Uterus (tissue), 4 donors: Measurements from ENCODE around the gene ANGPTL4. TPM values are rescaled to one million over a fixed set of nuclear protein-coding genes. Genes with fewer than 3 reads are reported as not detected.

Source experiments
- DNase-seq, 2 donors: peaks; one replicate each; pipeline ENCODE4 v3.0.0-alpha.2; 2019 to 2020
- H3K27ac ChIP-seq, 2 donors: fragments of 200-600 bp; sonication (generic); 1 replicate in 1 of 2; 2 replicates in 1 of 2; pipeline ENCODE4 v1.5.1; 2016 to 2018
- H3K27me3 ChIP-seq, 2 donors: fragments of 200-600 bp; sonication (generic); one replicate each; pipeline ENCODE4 v1.5.1; 2018 to 2019; ENCODE audit warnings: control low read depth in 1 of 2
- H3K36me3 ChIP-seq, 2 donors: fragments of 200-600 bp; sonication (generic); one replicate each; pipeline ENCODE4 v1.5.1; 2019; ENCODE audit warnings: control low read depth in 1 of 2
- H3K4me1 ChIP-seq, 2 donors: fragments of 200-600 bp; sonication (generic); one replicate each; pipeline ENCODE4 v1.5.1; 2018 to 2019; ENCODE audit warnings: control low read depth in 1 of 2
- H3K4me3 ChIP-seq, 2 donors: fragments of 200-600 bp; sonication (generic); 1 replicate in 1 of 2; 2 replicates in 1 of 2; pipeline ENCODE4 v1.5.1; 2018 to 2019; ENCODE audit warnings: mild to moderate bottlenecking in 1 of 2
- H3K9me3 ChIP-seq, 2 donors: fragments of 200-600 bp; sonication (generic); one replicate each; pipeline ENCODE4 v1.5.1; 2019; ENCODE audit warnings: control low read depth in 1 of 2
- CTCF ChIP-seq, 4 experiments: fragments of 200-600 bp in 2 of 4; fragments of 450-650 bp in 2 of 4; sonication (generic) in 2 of 4; IDR thresholded peaks; one replicate each; pipeline ENCODE4 v1.5.1; 2016 to 2019; ENCODE audit warnings: antibody characterized with exemption in 4 of 4, mild to moderate bottlenecking in 2 of 4, moderate library complexity in 1 of 4
- POLR2A ChIP-seq, 2 donors: fragments of 450-650 bp; IDR thresholded peaks; one replicate each; pipeline ENCODE4 v1.6.1; 2016; ENCODE audit warnings: antibody characterized with exemption in 2 of 2, mild to moderate bottlenecking in 1 of 2, moderate library complexity in 1 of 2
- intact Hi-C: fragments of 100-400 bp; cut with DNase I; formaldehyde crosslinking; loops from one replicate; pipeline ENCODE4 v1.15.1; 2023; ENCODE audit warnings: low total_unique reads
- total RNA-seq, 4 donors: library from RNA; depleted of rRNA in 3 of 4; stranded (reverse); fragments of >200 nt in 3 of 4; gene quantifications; one replicate each; pipeline versions ENCODE4 v1.1.0 to v1.2.4, GENCODE V29; 2014 to 2023
- donor health status: DM: yes; HTN: yes; CAD: no.

ANGPTL4 gene
- total RNA-seq, 4 donors from 2014 or later: 0.76 to 21.2 (median 13.5) TPM

- TF ChIP-seq CTCF (IDR thresholded peaks at IDR 0.05) (no peak), POLR2A (IDR thresholded peaks at IDR 0.05) (no peak)
- intact Hi-C loops: no loop called here
- H3K27me3 ChIP-seq: no peaks in the 10 kb centered on the region
- no peak for DNase-seq
- H3K27ac ChIP-seq: peak overlapping the region in 1 of 2 donors; percentile 72
- no peaks in the 10 kb centered on the region for H3K36me3 ChIP-seq
- H3K9me3 ChIP-seq: no peaks in the 10 kb centered on the region
- H3K4me1 ChIP-seq: peaks cover 0 to 6% of the 10 kb centered on the region in 2 donors
- no peak overlapping the region for H3K4me3 ChIP-seq
These were observed 2.2 kb downstream of the ANGPTL4 start for GRCh38 chr19:8366121-8366581.

GRCh38 chr19:8366961-8367326 is 3.0 kb downstream of the ANGPTL4 start:
- Histone ChIP-seq H3K36me3 (no peaks in the 10 kb centered on the region), H3K4me1 (peaks cover 0 to 6% of the 10 kb centered on the region in 2 donors), H3K9me3 (no peaks in the 10 kb centered on the region), H3K4me3 (peak overlapping the region; percentile 0 to 8), H3K27ac (peak overlapping the region; percentile 10 to 72), H3K27me3 (no peaks in the 10 kb centered on the region)
- DNase-seq: peak; percentile 59 to 74
- intact Hi-C loops: no loop called here
- TF ChIP-seq CTCF (IDR thresholded peaks at IDR 0.05) (no peak), POLR2A (IDR thresholded peaks at IDR 0.05) (no peak)

DNA sequence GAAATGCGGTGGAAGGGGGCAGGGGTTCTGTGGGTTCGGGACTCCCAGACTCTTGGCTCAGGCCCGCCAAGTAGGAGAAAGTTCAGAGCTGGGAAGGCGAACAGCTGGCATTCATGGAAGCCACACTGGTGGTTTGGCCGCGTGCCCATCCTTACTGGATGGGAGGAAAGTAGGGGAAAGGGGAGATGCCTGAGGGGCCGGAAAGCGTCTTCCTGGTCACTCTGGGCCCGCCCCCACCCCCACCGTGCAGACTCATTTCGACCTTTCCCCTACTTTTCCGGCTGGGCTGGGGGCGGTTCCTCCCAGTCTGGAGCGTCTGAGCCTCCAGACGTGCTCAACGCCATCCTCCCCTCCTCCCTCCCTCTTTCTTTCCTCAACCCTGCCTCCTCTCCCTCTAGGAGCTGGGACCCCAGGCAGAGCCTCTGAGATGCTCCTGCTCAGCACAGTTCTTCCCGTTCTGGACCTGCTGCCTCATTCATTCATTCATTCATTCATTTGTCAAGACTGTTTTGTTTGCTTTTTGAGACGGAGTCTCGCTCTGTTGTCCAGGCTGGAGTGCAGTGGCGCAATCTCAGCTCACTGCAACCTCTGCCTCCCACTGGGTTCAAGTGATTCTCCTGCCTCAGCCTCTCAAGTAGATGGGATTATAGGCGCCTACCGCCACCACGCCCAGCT is 3.5 kb downstream of the ANGPTL4 start:
- Histone ChIP-seq H3K4me1 (peaks cover 0 to 6% of the 10 kb centered on the region in 2 donors), H3K36me3 (no peaks in the 10 kb centered on the region), H3K9me3 (no peaks in the 10 kb centered on the region), H3K4me3 (peak overlapping the region; percentile 0 to 8), H3K27ac (peak overlapping the region; percentile 10 to 72), H3K27me3 (no peaks in the 10 kb centered on the region)
- TF ChIP-seq CTCF (IDR thresholded peaks at IDR 0.05) (no peak), POLR2A (IDR thresholded peaks at IDR 0.05) (peak in 1 of 2 donors; percentile 23)
- peak; percentile 85 to 91 for DNase-seq
- intact Hi-C loops: no loop called here

GRCh38 chr19:8370176-8371010 is 6.4 kb downstream of the ANGPTL4 start:
- H3K27me3 ChIP-seq: no peaks in the 10 kb centered on the region
- H3K4me3 ChIP-seq: no peak overlapping the region
- intact Hi-C loops: no loop called here
- no peak overlapping the region for H3K27ac ChIP-seq
- no peaks in the 10 kb centered on the region for H3K36me3 ChIP-seq
- DNase-seq: no peak
- no peaks in the 10 kb centered on the region for H3K9me3 ChIP-seq
- no peaks in the 10 kb centered on the region for H3K4me1 ChIP-seq
- no peak for TF ChIP-seq POLR2A (IDR thresholded peaks at IDR 0.05)
- TF ChIP-seq CTCF (IDR thresholded peaks at IDR 0.05): no peak
